GM19099 (cell line): ENCODE results near the gene STXBP2.
A peak's percentile ranks its signal among the peaks of the same experiment; 100 is the strongest.

ENCODE experiments used
- POLR2A ChIP-seq: IDR thresholded peaks from 3 replicates; pipeline ENCODE4 v1.6.1; 2011; ENCODE audit warnings: low read depth; ENCODE audit not compliant: insufficient read length; ENCODE audit errors: extremely low read depth

The STXBP2 gene

GRCh38 chr19:7636691-7637373 is at the start of gene STXBP2:
STXBP2 (plus strand) TSS chr19:7637110; CDS start chr19:7637150, 40 bp downstream.
- peak; percentile 93 for TF ChIP-seq POLR2A

- TF ChIP-seq POLR2A, result no peak
Observed at GRCh38 chr19:7589822-7590221, 47.1 kb upstream of the STXBP2 start.

GRCh38 chr19:7590256-7590655 is 46.7 kb upstream of the STXBP2 start:
- no peak for TF ChIP-seq POLR2A

GRCh38 chr19:7595466-7596133 is 41.3 kb upstream of the STXBP2 start, which contains the start of gene CAMSAP3:
CAMSAP3 (plus strand) TSS chr19:7595863; CDS start chr19:7596003, 140 bp downstream.
- TF ChIP-seq POLR2A, result no peak

- TF ChIP-seq POLR2A, result no peak
Observed at GRCh38 chr19:7596211-7596937, 40.5 kb upstream of the STXBP2 start.

- TF ChIP-seq POLR2A, result no peak
Observed at GRCh38 chr19:7597689-7598088, 39.2 kb upstream of the STXBP2 start.

- TF ChIP-seq POLR2A, result no peak
Observed at GRCh38 chr19:7598180-7598579, 38.7 kb upstream of the STXBP2 start.

GRCh38 chr19:7600721-7601120 is 36.2 kb upstream of the STXBP2 start:
- TF ChIP-seq POLR2A, result no peak

GRCh38 chr19:7602240-7602934 is 34.5 kb upstream of the STXBP2 start:
- TF ChIP-seq POLR2A, result no peak

- no peak for TF ChIP-seq POLR2A
Observed at GRCh38 chr19:7602935-7603497, 33.9 kb upstream of the STXBP2 start.

GRCh38 chr19:7603919-7604318 is 33.0 kb upstream of the STXBP2 start:
- no peak for TF ChIP-seq POLR2A

- no peak for TF ChIP-seq POLR2A
Observed at GRCh38 chr19:7605490-7606222, 31.3 kb upstream of the STXBP2 start.

- no peak for TF ChIP-seq POLR2A
Observed at GRCh38 chr19:7606289-7606688, 30.6 kb upstream of the STXBP2 start.

GRCh38 chr19:7607212-7607873 is 29.6 kb upstream of the STXBP2 start:
- no peak for TF ChIP-seq POLR2A
